Activated CD4-positive, alpha-beta T cell treated with anti-CD3 and anti-CD28 coated beads, Interleukin-2, Interleukin-4, amounts not matched to agents 100 ng/mL and 50 ng/mL, durations not matched to agents 16 hours and 8 hours (primary cell): Measurements from ENCODE around the gene ZNF451.
"Not testable (repeated sequence)": the region's sequence is repeated elsewhere in the genome, so short reads cannot be mapped to it uniquely, and the experiment has no call there.

Source experiments
- DNase-seq: peaks from one replicate; pipeline ENCODE4 v3.0.0-alpha.2; 2020; ENCODE audit warnings: low spot score

ZNF451 gene

DNA sequence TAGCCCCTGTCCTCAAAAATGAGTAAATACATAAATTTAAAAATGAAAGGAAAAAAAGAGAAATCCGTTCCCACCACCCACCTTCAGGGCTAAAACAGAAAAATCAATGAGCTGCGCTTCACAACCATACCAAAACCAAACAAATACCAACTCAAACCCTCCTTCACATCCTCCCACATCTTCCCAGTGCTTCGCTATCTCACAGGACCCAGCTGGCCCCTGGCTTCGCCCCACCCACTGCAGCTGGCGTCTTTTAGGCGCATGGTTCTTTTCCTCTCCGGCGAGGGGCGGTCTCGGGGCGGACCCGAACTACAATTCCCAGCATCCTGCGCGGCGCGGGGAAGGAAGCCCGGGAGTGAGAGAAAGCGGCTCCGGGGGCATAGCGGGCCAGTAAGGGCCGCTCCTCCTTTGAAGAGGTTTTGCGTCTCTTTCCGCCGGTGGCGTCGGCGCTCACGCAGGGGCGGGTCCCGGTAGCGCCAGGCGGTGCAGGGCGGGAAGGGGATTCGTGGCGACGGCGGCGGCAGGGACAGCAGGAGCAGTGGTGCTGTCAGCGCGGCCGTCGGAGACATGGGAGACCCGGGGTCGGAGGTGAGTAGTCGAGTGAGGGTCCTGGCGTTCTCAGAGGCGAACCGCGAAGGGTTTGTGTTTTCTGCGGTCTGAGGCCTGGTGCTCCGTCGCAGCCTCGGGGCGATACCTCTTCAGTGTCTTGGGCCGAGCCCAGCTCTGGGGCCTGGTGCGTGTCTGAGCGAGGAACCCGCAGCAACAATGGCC lies at the start of gene ZNF451:
TSS of gene ZNF451 (plus strand) at position 502 of the 771 bp plus-strand sequence. CDS start at position 568, 66 bp downstream.
- DNase-seq = peak; percentile 98

- DNase-seq = not testable (repeated sequence)
Measured at GRCh38 chr6:57044061-57044460, 45.9 kb upstream of the ZNF451 start.

DNA sequence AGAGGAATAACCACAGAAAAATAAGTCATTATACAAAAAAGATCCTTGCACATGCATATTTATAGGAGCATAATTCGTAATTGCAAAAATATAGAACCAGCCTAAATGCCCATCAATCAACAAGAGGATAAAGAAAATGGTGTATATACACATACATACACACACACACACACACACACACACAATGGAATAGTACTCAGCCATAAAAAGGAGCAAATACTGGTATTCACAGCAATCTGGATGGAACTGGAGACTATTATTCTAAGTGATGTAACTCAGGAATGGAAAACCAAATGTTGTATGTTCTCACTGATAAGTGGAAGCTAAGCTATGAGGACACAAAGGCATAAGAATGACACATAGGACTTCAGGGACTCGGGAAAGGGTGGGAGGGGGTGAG lies 45.4 kb upstream of the ZNF451 start:
- DNase-seq = no peak

DNA sequence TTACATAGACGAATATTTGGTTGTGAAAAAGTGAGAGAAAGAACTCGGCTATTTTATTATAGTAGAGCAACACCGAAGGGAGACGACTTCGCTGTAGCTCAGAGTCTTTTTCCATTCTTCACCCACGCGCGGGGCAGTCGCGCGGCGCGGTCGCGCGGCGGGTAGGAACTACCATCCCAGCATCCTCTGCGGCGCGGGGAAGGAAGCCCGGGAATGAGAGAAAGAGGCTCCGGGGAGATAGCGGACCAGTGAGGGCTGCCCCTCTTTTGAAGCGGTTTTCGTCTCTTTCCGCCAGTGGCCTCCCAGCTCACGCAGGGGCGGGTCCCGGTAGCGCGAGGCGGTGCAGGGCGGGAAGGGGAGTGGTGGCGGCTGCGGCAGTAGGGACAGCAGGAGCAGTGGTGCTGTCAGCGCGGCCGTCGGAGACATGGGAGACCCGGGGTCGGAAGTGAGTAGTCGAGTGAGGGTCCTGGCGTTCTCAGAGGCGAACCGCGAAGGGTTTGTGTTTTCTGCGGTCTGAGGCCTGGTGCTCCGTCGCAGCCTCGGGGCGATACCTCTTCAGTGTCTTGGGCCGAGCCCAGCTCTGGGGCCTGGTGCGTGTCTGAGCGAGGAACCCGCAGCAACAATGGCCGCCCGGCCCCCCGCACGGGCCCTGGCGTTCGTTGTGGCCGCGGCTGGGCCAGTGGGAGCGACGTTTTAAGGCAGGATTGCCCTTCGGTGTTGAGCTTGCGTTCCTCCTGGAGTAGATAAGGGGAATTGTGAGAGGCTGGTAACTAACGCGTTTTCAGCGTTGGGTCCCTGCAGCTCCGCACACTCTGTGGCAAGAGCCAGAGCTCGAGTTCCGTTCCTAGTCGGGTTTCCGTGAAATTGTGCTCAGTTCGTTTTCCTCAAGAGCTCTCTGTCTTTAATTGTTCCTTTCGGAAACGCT lies 43.4 kb upstream of the ZNF451 start, which contains the start of gene KIAA1586:
TSS of gene KIAA1586 (plus strand) at position 362 of the 925 bp plus-strand sequence. CDS start at position 425, 63 bp downstream.
- DNase-seq = peak; percentile 91

DNA sequence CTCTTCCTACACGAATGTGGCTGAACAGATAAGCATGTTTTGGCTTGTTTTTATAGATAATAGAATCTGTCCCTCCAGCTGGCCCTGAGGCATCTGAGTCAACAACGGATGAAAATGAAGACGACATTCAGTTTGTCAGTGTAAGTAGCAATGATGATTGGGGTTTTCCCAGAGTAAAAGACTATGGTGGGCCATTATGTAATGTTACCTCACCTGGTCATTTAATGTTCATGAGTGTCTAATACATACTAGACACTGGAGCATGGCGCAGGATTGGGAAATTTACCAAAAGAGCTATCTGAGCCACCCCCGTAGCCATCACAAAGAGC lies 42.8 kb upstream of the ZNF451 start:
- DNase-seq = not testable (repeated sequence)

- not testable (repeated sequence) for DNase-seq
Measured at GRCh38 chr6:57047859-57048258, 42.1 kb upstream of the ZNF451 start.

DNA sequence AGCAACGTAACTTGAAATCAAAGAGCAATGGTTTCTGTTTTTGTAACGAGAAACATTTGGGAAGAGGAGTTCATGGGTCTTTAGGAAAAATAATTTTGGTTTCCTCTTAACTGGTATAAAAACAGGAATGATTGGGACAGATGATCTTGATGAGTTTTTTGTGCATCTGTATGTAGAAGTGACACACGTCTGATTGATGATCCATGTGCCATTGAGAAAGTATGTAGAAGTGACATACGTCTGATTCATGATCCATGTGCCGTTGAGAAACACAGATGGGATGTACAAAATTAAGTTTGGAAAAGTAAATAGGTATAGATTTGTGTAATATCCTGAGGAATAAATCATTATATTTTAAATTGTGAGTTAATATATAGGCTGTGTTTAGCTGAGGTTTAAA lies 41.4 kb upstream of the ZNF451 start:
- no peak for DNase-seq

DNA sequence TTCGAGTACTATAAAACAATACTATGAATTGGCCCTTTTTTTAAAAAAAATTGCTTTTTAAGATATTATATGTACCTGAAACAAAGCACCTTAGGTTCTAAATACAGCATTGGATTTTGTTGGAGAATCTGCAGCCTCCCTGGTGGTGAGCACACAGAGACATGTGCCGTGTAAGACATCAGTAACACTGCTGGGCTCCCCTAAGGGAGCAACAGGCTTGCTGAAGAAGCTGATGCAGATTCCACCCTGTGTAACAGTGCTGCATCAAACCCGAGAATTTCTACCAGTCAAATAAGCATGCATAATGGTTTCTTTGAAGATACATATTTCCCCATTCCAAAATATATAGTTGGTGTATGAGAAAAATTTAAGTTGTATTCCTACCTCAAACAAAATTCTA lies 26.1 kb upstream of the ZNF451 start:
- no peak for DNase-seq

- no peak for DNase-seq
Measured at GRCh38 chr6:57064809-57065208, 25.2 kb upstream of the ZNF451 start.

DNA sequence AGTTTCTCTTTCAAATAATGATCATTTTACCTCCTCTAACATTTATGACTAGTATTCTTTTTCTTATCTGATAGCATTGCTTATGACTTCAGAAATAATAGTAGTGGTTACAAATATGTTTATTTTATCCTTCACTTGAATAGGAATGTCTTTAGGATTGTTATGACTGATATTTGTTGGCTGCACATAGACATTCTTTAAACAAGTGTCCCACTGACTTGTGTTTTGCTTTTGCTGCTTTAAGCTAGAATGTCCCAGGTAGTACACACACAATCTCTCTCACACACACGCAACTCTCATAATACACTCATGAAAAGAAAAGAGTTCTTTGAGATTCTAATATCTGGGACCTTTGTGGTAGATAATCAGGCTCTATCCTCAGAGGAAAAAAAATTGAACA lies 21.9 kb upstream of the ZNF451 start:
- DNase-seq = no peak

GRCh38 chr6:57069228-57069627 lies 20.8 kb upstream of the ZNF451 start:
- DNase-seq = no peak

- DNase-seq = no peak
Measured at GRCh38 chr6:57069920-57070331, 20.1 kb upstream of the ZNF451 start.

DNA sequence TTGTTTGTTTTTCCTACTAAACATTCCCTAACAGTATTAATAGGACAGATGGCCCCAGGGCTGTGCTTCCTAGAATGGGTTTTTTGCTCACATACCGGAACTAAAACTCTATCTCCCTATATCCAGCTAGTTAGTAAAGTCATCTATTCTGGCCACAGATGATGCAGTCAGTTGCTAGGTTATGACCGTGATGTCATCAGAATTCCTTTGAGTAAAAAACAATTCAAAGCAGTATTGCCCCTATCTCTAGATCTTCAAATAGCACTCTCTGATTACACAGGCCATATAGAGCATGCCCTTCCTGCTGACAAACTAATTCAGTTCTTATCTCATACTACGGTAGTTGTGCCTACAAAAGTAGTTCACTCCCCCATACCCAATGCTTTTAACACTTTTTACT lies 17.9 kb upstream of the ZNF451 start:
- no peak for DNase-seq

GRCh38 chr6:57074383-57074782 lies 15.6 kb upstream of the ZNF451 start:
- no peak for DNase-seq

- no peak for DNase-seq
Measured at GRCh38 chr6:57075092-57075491, 14.9 kb upstream of the ZNF451 start.

DNA sequence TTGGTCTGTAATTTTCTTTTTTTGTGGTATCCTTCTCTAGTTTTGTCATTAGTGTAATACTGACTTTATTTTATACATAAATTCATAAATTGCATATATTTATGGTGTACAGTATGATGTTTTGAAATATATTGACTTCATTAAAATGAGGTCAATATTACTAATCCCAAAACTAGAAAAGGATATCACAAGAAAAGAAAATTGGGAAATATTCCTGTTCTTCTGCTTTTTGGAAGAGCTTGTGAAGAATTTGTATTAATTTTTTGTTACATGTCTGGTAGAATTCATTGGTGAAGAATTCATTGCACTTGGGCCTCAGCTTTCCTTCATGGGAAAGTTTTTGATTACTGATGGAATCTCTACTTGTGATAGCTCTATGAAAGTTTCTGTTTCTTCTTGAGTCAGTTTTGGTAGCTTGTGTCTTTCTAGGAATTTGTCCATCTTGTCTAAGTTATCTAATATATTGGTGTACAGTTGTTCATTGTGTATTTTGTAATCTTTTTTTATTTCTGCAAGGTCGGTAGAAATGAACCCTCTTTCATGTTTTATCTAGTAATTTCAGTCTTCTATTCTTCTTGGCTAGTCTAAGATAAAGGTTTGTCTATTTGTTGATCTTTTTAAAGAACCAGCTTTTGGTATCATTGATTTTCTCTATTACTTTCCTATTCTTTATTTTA lies 11.3 kb upstream of the ZNF451 start:
- no peak for DNase-seq

GRCh38 chr6:57085471-57085870 lies 4.5 kb upstream of the ZNF451 start:
- peak; percentile 14 for DNase-seq

- no peak for DNase-seq
Measured at GRCh38 chr6:57086843-57087242, 3.1 kb upstream of the ZNF451 start.

GRCh38 chr6:57087916-57088315 lies 2.1 kb upstream of the ZNF451 start:
- no peak for DNase-seq

GRCh38 chr6:57089265-57089664 lies 723 bp upstream of the ZNF451 start:
- no peak for DNase-seq

- not testable (repeated sequence) for DNase-seq
Measured at GRCh38 chr6:57090458-57091067, 575 bp downstream of the ZNF451 start.

DNA sequence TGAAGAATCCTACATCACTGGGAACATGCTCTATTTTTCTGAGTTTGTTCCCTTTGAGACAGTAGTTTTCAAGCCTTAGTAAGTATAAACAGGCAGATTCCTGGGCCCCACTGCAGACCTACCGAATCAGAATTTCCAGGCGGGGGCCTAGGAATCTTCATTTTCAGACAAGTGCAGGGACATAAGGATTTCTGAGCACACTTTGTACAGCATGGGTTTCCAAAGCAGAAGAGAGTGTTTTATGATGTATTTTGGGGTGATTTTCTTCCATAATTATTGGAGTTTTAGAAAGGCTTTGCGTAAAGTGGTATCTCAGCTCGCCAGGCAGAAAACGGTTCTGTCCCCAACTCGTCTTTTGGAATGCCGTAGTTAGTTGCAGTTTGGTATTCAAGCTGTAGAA lies 1.4 kb downstream of the ZNF451 start:
- DNase-seq = not testable (repeated sequence)
